ENCODE data around the gene ZNF497.

ZNF497 gene

GRCh38 chr19:58386576-58387337 lies 24.2 kb upstream of the ZNF497 start, which contains the start of gene RPS5 (continued):
- TF ChIP-seq ZSCAN18 (tag by site-specific recombination; IDR thresholded peaks at IDR 0.05) (no peak), ZNF133 (tag by site-specific recombination; IDR thresholded peaks at IDR 0.05) (no peak), ZNF155 (tag by site-specific recombination; IDR thresholded peaks at IDR 0.05) (no peak), ZNF488 (tag by site-specific recombination; IDR thresholded peaks at IDR 0.05) (no peak), ZSCAN23 (tag by site-specific recombination; IDR thresholded peaks at IDR 0.05) (no peak), AEBP2 (tag by site-specific recombination; IDR thresholded peaks at IDR 0.05; ENCODE audit: borderline replicate concordance) (no peak), KLF16 (tag by site-specific recombination; IDR thresholded peaks at IDR 0.05) (no peak; the same call in 1 of the 2 replicates), ZNF23 (tag by site-specific recombination; IDR thresholded peaks at IDR 0.05; ENCODE audit: borderline replicate concordance) (no peak), ZNF692 (tag by site-specific recombination; IDR thresholded peaks at IDR 0.05) (0 out of 2 replicates have a peak, but pooled peaks have one; percentile 40), SP3 (tag by site-specific recombination; IDR thresholded peaks at IDR 0.05) (peak; percentile 57), ZNF654 (tag by site-specific recombination; IDR thresholded peaks at IDR 0.05; ENCODE audit: low read depth) (no peak), ZNF585B (tag by site-specific recombination; IDR thresholded peaks at IDR 0.05) (no peak), GLI2 (tag by site-specific recombination; IDR thresholded peaks at IDR 0.05; ENCODE audit: borderline replicate concordance, low read depth) (no peak), ZNF175 (tag by site-specific recombination; IDR thresholded peaks at IDR 0.05) (no peak), ZNF121 (tag by site-specific recombination; IDR thresholded peaks at IDR 0.05) (no peak), ZNF776 (tag by site-specific recombination; IDR thresholded peaks at IDR 0.05; ENCODE audit: borderline replicate concordance) (no peak), ZBTB8A (tag by site-specific recombination; IDR thresholded peaks at IDR 0.05) (peak; percentile 63; the same call in 1 of the 2 replicates), ZNF701 (tag by site-specific recombination; IDR thresholded peaks at IDR 0.05) (no peak), ZFP69B (tag by site-specific recombination; IDR thresholded peaks at IDR 0.05) (no peak), ZNF629 (tag by site-specific recombination; IDR thresholded peaks at IDR 0.05) (peak; percentile 78), ELK4 (IDR thresholded peaks at IDR 0.05; ENCODE audit: borderline replicate concordance, low read depth, low read length) (no peak), ZNF707 (tag by site-specific recombination; IDR thresholded peaks at IDR 0.05) (no peak), ZSCAN16 (tag by site-specific recombination; IDR thresholded peaks at IDR 0.05) (no peak; the same call in 1 of the 2 replicates), IKZF3 (tag by site-specific recombination; IDR thresholded peaks at IDR 0.05) (no peak), ATF2 (tag by site-specific recombination; IDR thresholded peaks at IDR 0.05; ENCODE audit: low read depth) (no peak), ZNF184 (tag by site-specific recombination; IDR thresholded peaks at IDR 0.05) (no peak), ZBTB17 (tag by site-specific recombination; IDR thresholded peaks at IDR 0.05) (peak; percentile 83)
